Cerebellar cortex (tissue), 1 donor: Measurements from ENCODE around the gene CHD2.

ENCODE experiments used
- DNase-seq: peaks from one replicate; pipeline ENCODE4 v3.0.0-alpha.2; 2015; ENCODE audit warnings: low spot score

The CHD2 gene

DNA sequence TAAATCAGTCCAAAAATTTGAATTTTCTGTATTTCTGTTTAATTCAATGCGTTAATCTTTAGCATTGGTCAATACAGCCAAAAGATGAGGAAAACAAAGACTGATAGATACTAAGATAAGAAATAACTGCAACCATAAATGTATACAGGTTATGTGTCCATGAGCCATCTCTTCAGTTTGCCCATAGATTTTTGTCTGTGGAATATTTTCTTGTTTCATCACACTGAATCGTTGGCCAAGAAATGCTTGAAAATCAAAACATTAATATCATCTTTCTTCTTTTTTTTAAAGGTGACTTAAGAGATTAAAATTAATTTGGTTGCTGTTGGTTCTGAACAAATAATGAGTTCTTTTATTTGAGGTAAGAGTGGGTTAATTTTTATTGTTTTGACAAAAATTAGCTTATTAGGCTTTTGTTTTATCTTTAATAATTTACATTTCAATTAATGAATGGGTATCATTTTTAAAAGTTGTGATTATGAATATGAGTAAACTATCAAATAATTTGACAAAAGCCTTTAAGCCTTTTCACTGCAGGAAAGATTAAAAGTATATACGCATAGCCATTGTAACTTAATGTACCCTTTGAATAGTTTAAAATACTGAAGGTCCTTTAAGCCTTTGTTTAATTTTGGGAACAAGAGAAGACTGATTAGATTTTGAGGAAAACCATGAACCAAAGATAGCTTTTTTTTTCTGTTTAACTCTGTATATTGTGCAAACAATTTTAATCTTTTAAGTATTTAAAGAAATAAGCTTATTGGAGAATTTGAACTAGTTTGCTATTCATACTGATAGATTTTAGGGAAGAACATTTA, 14.7 kb upstream of the CHD2 start:
- peak; percentile 21 for DNase-seq

- DNase-seq, result peak; percentile 28
Measured at GRCh38 chr15:92886042-92886537, 14.0 kb upstream of the CHD2 start.

- DNase-seq, result peak; percentile 16
Measured at GRCh38 chr15:92886815-92887214, 13.3 kb upstream of the CHD2 start.

DNA sequence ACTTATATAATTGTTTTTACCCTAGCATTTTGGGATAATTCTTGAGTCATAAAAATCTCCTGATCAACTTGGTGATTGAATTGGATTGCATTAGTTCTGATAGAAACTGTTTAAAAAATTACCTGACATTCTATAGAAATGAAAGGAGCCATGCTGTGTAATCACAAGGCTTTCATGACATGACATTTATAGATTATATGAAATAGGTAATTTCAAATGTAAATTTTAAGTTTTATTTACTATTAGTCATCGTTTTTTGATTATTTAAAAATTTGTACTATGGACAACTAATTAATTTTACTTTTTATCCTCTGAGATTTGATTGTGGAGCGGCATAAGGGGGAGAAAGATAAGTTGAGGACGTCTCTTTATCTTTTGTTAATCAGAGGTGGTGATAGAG, 12.3 kb upstream of the CHD2 start:
- DNase-seq, result no peak

- peak; percentile 16 for DNase-seq
Measured at GRCh38 chr15:92889390-92890107, 10.6 kb upstream of the CHD2 start.

- DNase-seq, result peak; percentile 7
Measured at GRCh38 chr15:92891533-92892200, 8.5 kb upstream of the CHD2 start.

GRCh38 chr15:92892201-92892555, 7.9 kb upstream of the CHD2 start:
- DNase-seq, result peak; percentile 7

DNA sequence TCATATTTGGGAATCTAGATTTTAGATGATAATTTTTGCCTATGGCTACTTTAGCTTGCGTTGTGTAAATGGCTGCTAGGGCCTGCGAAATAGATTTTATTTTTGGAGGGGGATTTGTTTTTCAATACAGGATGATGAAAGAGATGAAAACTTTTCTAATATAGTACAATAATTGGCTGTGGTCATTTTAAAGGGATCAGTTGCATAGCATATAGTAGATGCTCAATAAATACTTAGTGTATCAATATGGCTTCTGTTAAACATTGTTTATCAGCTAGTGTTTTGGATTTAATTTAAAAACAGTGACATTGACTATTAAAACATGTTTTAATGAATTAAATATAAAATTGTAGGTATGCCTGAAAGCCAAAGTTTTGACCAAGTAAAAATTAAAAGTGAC, 6.9 kb upstream of the CHD2 start:
- DNase-seq, result no peak

GRCh38 chr15:92896561-92896960, 3.6 kb upstream of the CHD2 start:
- no peak for DNase-seq

DNA sequence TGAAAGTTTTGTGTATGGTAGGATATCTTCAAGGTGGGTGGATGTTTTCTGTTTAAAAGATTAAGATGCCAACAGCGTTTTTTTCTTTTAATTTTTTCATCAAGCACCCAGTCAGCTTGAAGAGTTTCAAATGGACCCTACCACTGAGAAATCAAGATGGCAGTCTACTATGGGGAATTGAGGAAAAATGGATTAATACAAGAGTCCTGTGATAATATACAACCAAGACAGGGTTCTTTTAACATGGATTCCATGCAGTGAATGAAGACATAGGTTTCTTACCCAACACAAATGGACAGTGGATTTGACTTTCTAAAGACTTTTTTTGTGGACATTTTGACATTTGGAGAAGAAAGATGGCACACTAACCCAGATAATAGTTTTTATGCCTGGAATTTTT, 2.5 kb upstream of the CHD2 start:
- no peak for DNase-seq

- no peak for DNase-seq
Measured at GRCh38 chr15:92898988-92899582, 1.0 kb upstream of the CHD2 start.

DNA sequence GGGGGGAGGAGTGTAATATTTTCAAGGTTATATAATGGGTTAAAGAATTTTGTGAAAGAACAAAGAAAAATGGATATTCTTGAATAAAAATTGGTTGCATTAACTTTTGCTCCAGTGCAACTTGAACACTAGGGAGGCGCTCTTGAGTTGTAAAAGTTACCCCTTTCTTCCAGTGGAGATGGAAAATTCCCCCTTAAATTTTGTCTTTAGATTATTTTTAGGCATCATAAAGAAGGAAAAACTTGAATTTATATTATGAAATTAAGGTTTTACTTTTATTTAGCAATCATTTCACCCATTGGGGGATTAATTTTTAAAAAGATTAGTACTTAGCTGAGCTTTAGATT, 550 bp upstream of the CHD2 start:
- DNase-seq, result peak; percentile 42

GRCh38 chr15:92900731-92901071, 577 bp downstream of the CHD2 start:
- peak; percentile 40 for DNase-seq

- peak; percentile 37 for DNase-seq
Measured at GRCh38 chr15:92901072-92901761, 1.1 kb downstream of the CHD2 start.

- DNase-seq, result no peak
Measured at GRCh38 chr15:92901995-92902394, 1.9 kb downstream of the CHD2 start.

DNA sequence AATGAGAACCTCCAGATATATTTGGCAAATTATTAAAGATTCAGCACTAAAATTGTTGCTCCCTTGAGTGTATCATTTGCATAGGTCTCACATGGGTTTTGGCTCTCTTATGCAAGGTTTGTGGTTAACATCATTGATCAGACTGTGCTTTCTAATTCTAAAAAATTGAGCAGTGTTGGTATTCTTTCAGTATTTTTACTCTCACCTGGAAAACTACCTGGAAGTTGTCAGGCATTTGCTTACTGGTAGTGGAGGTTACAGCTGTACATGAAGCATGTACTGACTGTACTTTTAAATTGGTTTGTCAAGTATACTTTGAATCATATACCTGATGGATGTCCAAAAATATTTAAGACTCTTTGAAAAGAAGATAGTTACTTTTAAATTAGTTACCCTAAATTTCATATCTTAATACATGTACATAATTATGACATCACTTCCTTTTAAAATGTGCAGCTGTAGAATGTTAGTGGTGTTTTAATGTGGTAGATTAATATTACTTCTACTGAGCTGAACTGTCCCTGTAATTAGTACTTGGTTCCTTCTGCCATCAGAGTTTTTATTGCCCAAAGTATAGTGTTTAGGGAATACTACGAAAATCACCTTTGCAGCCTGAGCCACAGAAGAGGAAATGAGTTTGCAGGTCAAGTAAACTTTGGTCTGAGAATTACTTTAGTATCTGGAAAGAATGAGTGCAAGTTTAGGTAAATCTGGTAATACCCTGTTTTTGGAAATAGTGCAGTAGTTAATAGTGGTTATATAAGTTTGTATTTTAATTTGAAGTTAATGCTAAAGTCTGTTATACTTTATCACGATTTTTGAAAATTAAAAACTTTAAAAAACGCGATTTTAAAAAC, 2.8 kb downstream of the CHD2 start:
- DNase-seq, result no peak

DNA sequence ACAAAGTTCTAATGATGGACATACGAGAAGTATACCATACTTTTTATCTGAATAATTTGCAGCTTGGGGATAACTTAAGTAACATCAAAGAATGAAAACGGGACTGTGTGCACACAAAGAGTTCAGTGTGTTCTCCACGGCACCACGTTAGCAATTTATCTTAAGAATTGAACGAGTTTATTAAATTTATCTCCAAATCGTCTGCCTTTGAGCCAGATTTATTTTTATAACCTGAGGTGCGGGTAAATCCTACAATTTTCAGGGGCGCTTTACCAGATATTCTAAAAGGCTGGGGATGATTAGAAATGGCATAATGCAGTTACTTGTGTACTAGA, 3.5 kb downstream of the CHD2 start:
- DNase-seq, result no peak

DNA sequence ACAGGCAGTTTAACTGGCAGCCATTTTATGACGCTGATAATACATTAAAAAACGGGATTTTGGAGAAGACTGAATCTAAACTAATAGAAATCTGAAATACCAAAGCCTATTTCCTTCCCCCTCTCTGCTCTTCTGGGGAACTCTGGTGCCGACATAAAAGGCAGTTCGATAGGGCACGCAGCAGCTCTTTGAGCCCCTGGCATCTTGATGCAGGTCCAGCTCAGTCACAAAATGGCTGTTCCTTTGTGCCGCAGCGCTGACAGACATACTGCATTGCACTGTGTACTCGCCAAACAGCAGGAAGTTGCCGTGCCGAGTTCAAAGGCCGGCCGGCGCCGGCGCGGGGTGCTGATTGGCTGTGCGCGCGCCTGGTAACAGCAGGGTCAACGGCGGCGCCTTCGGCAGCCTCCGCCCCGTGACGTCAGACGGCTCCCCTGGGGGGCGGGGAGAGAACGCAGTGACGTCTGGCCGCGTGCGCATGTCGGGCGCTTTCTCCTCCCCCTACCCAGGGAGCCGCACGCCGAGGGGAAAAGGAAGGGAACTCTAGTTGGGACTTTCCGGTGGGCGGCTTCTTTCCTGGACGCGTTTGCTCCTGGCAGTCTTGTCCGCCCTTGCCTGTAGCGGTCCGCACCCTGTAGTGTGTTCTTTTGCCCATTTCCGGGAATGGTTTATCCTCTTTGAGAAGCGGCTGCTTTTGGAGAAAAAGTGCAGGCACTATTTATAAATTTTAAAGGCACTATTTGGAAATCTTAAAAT, 4.0 kb downstream of the CHD2 start:
- DNase-seq, result peak; percentile 97

DNA sequence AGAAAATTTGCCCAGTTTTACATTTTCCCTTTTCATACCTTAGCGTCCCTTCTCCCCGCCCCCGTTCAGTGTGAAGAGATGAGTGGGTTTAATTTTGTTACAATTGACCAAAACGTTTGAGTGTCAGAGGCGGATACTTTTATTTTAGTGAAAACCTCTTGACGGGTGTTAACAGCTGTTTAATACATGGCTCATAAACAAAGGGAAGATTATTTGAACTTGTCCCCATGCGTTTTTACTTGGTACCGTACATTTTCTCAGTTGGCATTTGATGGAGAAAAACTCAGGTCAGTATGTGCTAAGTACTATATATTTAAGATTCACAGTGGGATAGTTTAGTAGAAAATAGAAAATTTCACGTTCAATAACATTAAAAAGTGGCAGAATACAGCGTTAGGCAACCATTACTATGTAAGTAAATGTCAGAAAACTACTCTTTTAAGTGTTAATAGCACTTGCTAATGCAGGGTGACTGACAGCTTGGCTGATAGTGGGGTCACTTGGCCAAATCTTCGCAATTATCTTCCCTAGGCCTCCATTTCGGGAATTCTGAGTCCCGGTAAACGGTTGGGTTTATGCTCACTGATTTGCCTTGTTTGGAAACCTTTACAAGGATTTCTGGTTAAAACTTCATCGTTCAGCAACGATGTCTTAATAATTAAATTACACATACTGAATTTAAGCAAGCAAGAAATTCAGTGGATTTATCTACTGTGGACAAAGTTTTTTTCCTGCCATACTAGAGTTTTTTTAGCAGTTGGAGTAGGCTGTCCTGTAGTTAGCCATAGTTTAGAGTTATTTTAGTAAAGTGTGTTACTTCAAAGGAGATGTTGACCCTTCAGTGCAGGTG, 4.8 kb downstream of the CHD2 start:
- DNase-seq, result no peak

DNA sequence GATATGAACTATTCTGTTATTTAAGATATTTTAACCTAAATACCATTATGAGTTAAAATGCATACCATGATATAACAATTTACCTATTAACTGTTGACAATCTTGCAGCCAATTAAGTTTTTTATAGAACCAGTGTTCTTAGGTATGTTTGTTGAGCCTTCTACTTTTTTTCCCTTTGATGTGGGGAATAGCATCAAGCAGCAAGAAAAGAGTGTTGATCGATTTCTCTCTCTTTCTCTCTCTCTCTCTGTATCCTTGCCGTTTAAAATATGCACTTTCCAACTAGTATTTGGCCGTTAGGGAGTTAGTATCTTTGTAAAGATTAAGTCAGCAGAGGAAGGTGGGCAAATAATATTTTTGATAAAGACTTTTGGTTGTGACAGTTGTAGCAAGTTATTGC, 5.9 kb downstream of the CHD2 start:
- no peak for DNase-seq
